ENCODE results near the gene ERCC6L2.

DNA sequence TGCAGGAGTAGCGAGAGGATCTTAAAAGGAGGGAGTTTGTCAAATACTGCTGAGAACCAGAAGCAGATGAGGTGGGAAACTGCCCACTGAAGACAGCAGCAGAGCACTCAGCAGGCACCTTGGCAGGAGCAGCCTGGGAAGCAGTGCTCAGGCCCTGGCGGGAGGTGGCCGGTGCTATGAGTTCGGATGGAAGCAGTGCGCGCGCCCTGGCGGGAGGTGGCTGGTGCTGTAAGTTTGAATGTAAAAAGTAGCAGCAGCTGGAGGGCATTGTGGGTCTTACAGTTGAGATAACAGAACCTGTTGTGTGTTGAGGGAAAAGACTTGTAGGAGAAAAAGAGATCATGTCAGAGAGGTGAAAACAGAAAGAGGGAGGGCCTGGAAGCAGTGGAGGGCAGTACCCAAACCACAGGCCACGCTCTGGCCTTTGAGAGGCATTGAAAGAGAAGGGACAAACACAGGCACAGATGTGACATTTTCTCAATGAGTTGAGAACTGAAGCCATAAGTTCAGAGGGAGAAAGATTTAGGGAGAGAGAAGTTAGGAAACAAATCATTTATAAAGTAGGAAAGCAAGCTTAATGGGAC lies 130.9 kb downstream of the ERCC6L2 start:
- TF ChIP-seq, protein P1, sequence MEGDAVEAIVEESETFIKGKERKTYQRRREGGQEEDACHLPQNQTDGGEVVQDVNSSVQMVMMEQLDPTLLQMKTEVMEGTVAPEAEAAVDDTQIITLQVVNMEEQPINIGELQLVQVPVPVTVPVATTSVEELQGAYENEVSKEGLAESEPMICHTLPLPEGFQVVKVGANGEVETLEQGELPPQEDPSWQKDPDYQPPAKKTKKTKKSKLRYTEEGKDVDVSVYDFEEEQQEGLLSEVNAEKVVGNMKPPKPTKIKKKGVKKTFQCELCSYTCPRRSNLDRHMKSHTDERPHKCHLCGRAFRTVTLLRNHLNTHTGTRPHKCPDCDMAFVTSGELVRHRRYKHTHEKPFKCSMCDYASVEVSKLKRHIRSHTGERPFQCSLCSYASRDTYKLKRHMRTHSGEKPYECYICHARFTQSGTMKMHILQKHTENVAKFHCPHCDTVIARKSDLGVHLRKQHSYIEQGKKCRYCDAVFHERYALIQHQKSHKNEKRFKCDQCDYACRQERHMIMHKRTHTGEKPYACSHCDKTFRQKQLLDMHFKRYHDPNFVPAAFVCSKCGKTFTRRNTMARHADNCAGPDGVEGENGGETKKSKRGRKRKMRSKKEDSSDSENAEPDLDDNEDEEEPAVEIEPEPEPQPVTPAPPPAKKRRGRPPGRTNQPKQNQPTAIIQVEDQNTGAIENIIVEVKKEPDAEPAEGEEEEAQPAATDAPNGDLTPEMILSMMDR (IDR thresholded peaks at IDR 0.05): no peak
- TF ChIP-seq POLR2AphosphoS5 (IDR thresholded peaks at IDR 0.05): no peak
- no peak for TF ChIP-seq POLR2A (IDR thresholded peaks at IDR 0.05)
